T-helper 2 cell treated with Interferon-gamma antibody and Interleukin-4, amounts not matched to agents 5 μg/mL and 100 μg/mL, for 36 hours (primary cell): ENCODE measurements around the gene NACAD.
"Not testable (repeated sequence)": the region's sequence is repeated elsewhere in the genome, so short reads cannot be mapped to it uniquely, and the experiment has no call there.

Experiments used
- DNase-seq: peaks from one replicate; pipeline ENCODE4 v3.0.0; 2021; ENCODE audit warnings: low spot score
- H3K27ac Mint-ChIP-seq: one replicate; pipeline ENCODE4 v1.8.0; 2021; ENCODE audit warnings: mild to moderate bottlenecking, mixed read lengths
- H3K27me3 Mint-ChIP-seq: one replicate; pipeline ENCODE4 v1.8.0; 2021; ENCODE audit warnings: low read depth, mixed read lengths
- H3K36me3 Mint-ChIP-seq: one replicate; pipeline ENCODE4 v1.8.0; 2021; ENCODE audit warnings: low read depth, mixed read lengths
- H3K4me1 Mint-ChIP-seq: one replicate; pipeline ENCODE4 v1.8.0; 2021; ENCODE audit warnings: low read depth, mixed read lengths
- H3K4me3 Mint-ChIP-seq: one replicate; pipeline ENCODE4 v1.8.0; 2022; ENCODE audit warnings: mild to moderate bottlenecking, moderate library complexity, mixed read lengths
- H3K9me3 Mint-ChIP-seq: one replicate; pipeline ENCODE4 v1.8.0; 2021; ENCODE audit warnings: mixed read lengths

The NACAD gene

DNA sequence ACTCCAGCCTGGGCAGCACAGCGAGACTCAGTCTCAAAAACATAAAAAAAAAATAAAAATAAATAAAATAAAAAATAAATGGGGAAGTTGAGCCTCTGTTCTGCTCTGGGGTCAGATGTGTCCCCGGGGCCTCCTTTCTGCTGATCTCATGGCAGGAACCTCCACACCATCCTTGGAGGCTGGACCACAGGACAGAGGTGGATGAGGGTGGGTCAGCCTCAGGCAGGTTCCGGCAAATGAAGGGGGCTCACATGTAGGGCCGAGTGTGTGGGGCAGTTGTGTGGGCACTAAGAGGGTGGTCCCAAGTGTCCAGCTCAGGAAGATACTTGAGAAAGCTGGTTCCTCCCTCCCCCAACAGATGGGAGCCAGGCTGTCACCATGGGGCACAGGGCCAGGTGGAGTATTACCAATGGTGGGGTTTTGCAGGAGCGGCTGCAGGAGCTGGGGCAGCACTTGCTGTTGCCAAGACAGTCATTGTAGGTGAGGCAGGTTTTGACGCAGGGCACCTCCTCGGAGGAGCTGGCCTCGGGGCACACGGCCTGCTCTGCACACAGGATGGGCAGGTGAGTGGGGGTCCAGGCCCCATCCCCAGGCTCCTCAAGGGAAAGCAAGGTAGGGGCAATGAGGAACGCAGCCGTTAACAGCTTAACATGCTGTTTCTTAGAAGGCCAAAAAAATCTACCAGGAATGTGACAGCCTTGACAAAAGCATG is 36.6 kb upstream of the NACAD start:
- peaks cover 15% of the 10 kb centered on the region for H3K4me1 Mint-ChIP-seq
- DNase-seq, result no peak
- no peaks in the 10 kb centered on the region for H3K9me3 Mint-ChIP-seq
- H3K36me3 Mint-ChIP-seq, result no peaks in the 10 kb centered on the region
- no peaks in the 10 kb centered on the region for H3K27me3 Mint-ChIP-seq
- peak overlapping the region; percentile 17 for H3K27ac Mint-ChIP-seq
- H3K4me3 Mint-ChIP-seq, result no peak overlapping the region

DNA sequence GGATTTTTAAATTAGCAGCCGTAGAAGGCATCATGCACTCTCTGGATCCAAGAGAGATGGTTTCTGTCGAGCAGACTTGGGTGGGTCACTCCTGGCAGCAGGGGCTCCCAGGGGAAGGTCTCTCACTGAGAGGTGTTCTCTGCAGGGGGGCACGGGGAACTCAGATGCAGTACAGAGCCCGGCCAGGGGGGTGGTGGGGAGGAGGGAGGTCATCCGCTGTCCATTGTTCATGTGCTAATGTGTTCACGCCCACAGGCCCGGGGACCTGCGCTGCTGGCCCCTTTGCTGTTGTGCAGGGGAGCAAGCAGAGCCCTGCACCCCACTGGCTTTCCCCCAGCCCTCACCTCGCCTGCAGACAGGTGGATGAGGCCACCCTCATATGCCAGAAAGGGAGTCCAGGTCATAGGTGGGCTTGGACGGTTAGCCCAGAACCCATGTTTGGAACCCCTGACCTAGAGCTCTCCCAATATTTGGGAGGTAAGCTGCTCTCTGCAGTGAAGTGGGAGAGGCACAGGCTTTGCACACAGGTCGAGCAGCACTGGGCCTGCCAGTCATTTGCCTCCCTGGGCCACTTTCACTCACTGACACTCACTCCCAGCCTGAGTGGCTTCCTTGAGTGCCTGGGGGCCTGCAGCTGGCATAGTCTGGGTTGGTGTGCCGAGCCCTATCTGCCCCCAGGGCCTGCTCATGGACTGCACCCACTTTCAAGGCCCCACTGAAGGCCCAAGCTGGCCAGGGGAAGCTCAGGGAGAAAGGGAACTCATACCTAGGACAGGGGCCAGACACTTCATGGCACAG is 35.3 kb upstream of the NACAD start:
- peak overlapping the region; percentile 90 for H3K27ac Mint-ChIP-seq
- peaks cover 15% of the 10 kb centered on the region for H3K4me1 Mint-ChIP-seq
- H3K27me3 Mint-ChIP-seq, result no peaks in the 10 kb centered on the region
- no peaks in the 10 kb centered on the region for H3K9me3 Mint-ChIP-seq
- H3K36me3 Mint-ChIP-seq, result no peaks in the 10 kb centered on the region
- DNase-seq, result no peak
- H3K4me3 Mint-ChIP-seq, result no peak overlapping the region

DNA sequence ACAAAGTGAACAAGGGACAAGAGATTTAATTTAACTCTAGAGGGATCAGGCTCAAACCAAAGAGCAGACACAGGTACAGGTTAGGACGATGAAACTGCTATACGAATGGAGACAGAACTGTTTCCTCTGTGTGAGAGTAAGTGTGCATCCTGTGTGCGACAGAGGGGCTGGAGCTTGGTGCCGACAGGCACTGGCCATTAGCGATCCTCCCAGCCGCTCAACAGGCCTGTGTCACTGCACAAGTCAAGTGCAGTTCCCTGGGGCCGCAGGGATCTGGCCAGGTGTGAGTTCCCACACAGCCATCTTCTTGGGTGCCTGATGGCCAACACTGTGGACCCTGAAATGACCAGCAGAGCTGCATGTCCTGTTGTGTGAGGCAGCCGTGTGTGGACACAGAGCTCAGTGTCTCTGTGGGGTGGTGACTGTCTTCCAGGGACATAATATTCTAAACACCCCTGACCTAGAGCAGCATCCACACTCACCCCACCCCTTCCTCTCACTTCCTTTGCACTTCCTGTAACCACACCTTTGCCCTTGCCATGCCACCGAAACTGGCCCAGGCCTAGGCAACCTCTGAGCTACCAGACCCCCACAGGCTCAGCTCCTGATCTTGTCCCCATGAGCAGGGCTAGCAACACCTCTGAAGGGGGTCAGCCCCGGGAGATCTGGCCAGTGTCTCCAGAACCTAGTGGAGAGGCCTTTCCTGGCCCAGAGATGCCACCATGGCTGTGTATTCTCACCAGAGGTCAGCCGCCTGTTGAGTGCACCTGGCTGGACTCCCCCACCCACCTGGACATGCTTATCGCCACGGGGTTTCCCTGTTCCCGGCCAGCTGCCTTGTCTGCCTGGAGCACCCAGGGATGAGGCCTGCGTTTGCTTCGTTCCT is 34.4 kb upstream of the NACAD start:
- no peak for DNase-seq
- Mint-ChIP-seq H3K4me3 (peak overlapping the region; percentile 76), H3K27me3 (no peaks in the 10 kb centered on the region), H3K27ac (peak overlapping the region; percentile 90), H3K36me3 (no peaks in the 10 kb centered on the region), H3K4me1 (peaks cover 19% of the 10 kb centered on the region), H3K9me3 (no peaks in the 10 kb centered on the region)

DNA sequence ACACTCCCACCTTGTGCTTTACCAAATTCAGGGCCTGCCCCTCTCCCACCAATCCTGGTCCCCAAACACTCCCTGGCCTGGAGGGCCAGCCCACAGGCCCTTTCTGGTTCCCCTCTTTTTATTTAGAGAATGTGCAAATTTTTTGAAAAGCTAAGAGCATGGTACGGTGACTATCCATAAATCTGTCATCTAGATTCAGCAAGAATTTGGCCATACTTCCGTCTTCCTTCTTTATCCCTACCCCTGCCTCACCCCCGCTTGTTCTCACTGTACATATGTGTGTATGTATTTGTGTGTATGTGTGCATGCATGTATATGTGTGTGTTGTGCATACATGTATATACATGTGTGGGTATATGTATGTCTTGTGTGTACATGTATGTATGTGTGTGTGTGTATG is 30.8 kb upstream of the NACAD start:
- Mint-ChIP-seq H3K27ac (no peak overlapping the region), H3K9me3 (no peaks in the 10 kb centered on the region), H3K4me1 (peaks cover 21% of the 10 kb centered on the region), H3K27me3 (peaks cover 14% of the 10 kb centered on the region), H3K36me3 (no peaks in the 10 kb centered on the region), H3K4me3 (no peak overlapping the region)
- DNase-seq, result no peak

DNA sequence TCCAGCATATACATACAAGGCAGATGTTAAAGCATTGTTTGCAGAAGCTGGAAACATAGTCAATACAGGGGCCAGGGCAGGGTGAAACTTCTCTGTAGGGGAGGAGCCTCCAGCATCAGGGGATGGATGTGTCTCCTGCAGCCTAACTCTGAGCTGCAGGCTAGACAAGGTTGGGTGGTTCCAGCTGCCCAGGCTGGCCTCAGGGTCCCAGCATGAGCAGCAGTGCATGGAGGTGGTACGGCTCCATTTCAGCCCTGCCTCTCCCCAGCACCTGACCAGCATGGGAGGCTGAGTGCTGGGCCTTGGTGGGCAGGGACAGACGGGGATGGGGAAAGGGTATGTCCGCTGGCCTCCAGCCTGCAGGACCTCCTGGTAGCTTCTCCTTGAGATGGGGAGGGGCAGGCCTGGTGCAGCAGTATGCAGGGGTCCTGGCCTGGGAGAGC is 30.1 kb upstream of the NACAD start:
- Mint-ChIP-seq H3K4me3 (no peak overlapping the region), H3K4me1 (peaks cover 21% of the 10 kb centered on the region), H3K9me3 (no peaks in the 10 kb centered on the region), H3K27ac (no peak overlapping the region), H3K36me3 (no peaks in the 10 kb centered on the region), H3K27me3 (peaks cover 19% of the 10 kb centered on the region)
- DNase-seq, result no peak

DNA sequence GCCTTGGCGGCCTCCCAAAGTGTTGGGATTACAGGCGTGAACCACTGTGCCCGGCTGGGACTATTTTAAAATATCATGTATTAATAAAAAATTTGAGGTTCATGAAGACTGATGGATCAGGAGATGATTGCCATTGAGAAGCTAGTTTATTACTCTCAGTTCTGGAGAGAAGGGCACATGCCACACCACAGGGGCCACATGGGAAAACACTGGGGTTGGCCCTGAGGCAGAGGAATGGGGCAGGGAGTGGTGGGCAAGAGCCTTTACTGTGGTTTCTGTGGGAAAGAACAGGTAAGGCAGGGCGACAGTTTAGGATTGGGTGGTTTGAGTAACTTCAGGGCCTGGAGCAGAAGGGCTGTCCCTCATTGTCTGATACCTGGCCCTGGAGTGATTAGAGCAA is 29.5 kb upstream of the NACAD start:
- Mint-ChIP-seq H3K36me3 (no peaks in the 10 kb centered on the region), H3K4me1 (peaks cover 15% of the 10 kb centered on the region), H3K27ac (no peak overlapping the region), H3K27me3 (peaks cover 19% of the 10 kb centered on the region), H3K4me3 (no peak overlapping the region), H3K9me3 (no peaks in the 10 kb centered on the region)
- DNase-seq, result no peak

DNA sequence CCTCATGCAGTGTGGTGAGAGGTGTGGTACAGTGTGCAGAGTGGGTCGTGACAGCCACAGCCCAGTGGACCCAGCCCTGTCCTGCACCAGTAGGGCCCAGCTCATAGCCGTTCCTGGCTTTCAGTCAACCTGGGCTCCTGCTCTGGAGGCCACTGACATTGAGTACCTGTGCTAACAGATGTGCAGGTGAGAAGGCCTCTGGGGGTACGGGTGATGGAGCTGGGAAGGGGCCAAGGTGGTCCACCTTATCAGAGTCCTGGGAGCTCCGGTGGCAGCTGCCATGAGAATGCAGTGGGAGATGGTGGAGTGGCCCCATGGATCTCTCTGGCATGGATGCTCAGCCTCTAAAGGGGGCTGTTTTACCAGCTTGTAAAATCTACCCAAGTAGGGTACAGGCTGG is 28.8 kb upstream of the NACAD start:
- no peak for DNase-seq
- Mint-ChIP-seq H3K4me1 (peaks cover 10% of the 10 kb centered on the region), H3K27ac (no peak overlapping the region), H3K4me3 (no peak overlapping the region), H3K36me3 (no peaks in the 10 kb centered on the region), H3K9me3 (no peaks in the 10 kb centered on the region), H3K27me3 (peaks cover 19% of the 10 kb centered on the region)

DNA sequence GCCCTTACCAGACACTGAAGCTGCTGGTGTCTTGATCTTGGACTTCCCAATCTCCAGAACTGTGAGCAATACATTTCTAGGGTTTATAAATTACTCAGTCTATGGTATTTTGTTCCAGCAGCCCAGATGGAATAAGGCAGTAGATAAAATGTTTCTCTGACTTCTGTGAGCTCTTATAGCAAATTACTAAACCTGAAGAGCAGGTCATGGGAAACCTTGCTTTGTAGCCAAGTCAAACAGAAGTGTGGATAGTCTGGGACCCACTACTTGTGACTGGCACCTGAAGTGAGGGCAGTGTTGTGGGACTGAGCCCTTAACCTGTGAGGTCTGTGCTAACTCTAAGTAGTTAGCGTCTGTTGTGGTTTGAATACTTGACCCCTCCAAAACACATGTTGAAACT is 27.3 kb upstream of the NACAD start:
- no peak for DNase-seq
- peaks cover 14% of the 10 kb centered on the region for H3K4me1 Mint-ChIP-seq
- no peak overlapping the region for H3K4me3 Mint-ChIP-seq
- H3K36me3 Mint-ChIP-seq, result peaks cover 2% of the 10 kb centered on the region
- H3K9me3 Mint-ChIP-seq, result no peaks in the 10 kb centered on the region
- no peak overlapping the region for H3K27ac Mint-ChIP-seq
- H3K27me3 Mint-ChIP-seq, result peaks cover 22% of the 10 kb centered on the region

DNA sequence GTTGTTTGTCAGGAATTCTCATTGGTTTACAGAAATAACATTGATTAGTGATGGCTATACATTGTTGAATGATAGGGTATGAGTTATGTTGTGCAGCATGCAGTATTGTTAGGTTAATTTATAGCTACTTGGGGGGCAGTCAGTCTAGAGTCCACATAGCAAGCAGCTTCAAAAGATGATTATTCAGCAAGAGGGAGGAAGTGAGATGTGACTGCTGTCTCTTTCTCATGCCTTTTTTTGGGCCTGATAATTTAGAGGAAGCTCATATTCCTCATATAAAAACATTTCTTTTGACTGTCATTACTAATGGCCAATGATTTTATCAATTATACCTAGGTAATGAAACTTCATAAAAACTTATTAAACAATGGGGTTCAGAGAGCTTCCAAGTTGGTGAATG is 26.2 kb upstream of the NACAD start:
- H3K27me3 Mint-ChIP-seq, result peaks cover 22% of the 10 kb centered on the region
- H3K27ac Mint-ChIP-seq, result no peak overlapping the region
- H3K9me3 Mint-ChIP-seq, result no peaks in the 10 kb centered on the region
- no peak for DNase-seq
- peaks cover 20% of the 10 kb centered on the region for H3K4me1 Mint-ChIP-seq
- H3K4me3 Mint-ChIP-seq, result no peak overlapping the region
- peaks cover 7% of the 10 kb centered on the region for H3K36me3 Mint-ChIP-seq

DNA sequence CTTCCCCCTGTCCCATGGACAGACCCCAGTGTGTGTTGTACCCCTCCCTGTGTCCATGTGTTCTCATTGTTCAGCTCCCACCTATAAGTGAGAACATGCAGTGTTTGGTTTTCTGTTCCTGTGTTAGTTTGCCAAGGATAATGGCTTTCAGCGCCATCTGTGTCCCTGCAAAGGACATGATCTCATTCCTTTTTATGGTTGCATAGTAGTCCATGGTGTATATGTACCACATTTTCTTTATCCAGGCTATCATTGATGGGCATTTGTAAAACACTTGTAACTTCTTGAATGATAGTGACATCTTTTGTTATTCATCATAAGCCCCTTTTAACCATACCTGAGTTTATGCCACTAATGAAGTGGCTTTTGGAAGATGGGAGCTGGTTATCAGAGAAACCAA is 25.5 kb upstream of the NACAD start:
- not testable (repeated sequence) for H3K4me3 Mint-ChIP-seq, H3K36me3 Mint-ChIP-seq, H3K9me3 Mint-ChIP-seq, DNase-seq, H3K27ac Mint-ChIP-seq
- Mint-ChIP-seq H3K4me1 (peaks cover 23% of the 10 kb centered on the region), H3K27me3 (peaks cover 22% of the 10 kb centered on the region)

DNA sequence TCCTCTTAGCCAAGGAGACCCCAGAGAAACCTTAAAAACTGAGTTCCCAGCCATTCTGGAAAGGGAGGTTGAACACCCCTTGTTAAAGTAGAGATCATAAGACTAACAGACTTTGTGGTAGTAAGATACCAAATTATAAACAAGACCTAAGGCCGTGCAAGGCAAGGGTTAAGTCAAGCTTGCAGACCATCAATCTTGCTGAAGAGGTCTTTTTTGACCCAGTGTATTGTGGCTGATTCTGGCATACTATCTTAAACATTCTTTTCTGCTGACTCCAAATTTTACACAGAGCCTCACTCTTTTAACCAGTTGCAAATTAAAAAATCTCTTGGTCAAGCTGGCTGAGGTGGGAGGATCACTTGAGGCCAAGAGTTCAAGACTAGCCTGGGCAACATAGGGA is 23.9 kb upstream of the NACAD start:
- Mint-ChIP-seq H3K36me3 (peaks cover 21% of the 10 kb centered on the region), H3K9me3 (no peaks in the 10 kb centered on the region), H3K27me3 (peaks cover 22% of the 10 kb centered on the region), H3K27ac (peak overlapping the region; percentile 77), H3K4me1 (peaks cover 32% of the 10 kb centered on the region), H3K4me3 (peak overlapping the region; percentile 95)
- no peak for DNase-seq

DNA sequence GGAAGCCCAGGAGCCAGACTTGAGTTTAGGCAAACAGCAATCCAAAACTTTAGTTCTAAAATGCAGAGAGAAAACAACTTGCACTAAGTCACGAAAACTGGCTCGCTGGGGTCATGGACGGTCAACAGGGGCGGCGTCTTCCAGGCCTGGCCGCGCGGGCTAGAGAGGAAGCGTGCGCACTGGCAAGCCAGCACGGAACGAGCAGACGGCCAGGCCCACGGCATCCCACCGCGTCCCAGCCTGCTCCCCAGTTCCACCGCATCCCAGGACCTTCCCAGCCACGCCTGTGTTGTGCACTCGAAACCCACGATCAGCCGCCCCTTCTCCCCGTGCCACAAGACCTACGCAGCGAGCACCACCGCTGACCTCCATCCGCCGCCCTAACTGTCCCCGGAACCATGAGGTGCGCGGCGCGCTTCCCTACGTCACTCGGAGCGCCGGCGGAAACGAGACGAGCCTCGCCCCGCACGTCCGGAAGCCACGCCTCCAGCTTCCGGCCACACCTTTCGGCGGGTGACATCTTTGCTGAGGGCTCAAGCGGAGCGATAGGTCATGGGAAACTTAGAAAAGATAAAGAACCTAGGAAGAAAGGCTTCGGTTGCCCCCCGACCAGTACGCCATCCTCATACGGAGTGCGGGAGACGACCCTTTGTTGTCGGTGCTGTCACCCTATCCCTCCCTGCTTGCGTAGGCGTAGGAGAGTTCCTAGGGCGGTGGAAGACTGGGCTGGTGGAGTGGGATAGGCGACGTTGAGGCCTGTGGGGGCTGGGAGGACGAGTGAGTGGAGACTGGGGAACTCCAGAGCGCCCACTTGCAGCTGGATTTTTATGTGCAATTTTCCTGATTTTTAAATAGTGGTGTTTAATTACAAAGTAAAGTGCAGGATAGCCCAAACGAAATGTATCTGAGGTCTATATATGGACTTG is 22.8 kb upstream of the NACAD start, which contains the start of gene TBRG4:
TSS of gene TBRG4 (minus strand) at position 400 of the 926 bp plus-strand sequence. CDS start 2,460 bp downstream, outside the sequence.
- Mint-ChIP-seq H3K9me3 (no peaks in the 10 kb centered on the region), H3K27ac (peak within 1 kb of the TSS; percentile 98), H3K4me3 (peak within 1 kb of the TSS; percentile 95), H3K36me3 (peaks cover 28% of the 10 kb centered on the region), H3K4me1 (peaks cover 36% of the 10 kb centered on the region), H3K27me3 (peaks cover 22% of the 10 kb centered on the region)
- DNase-seq, result peak; percentile 96

DNA sequence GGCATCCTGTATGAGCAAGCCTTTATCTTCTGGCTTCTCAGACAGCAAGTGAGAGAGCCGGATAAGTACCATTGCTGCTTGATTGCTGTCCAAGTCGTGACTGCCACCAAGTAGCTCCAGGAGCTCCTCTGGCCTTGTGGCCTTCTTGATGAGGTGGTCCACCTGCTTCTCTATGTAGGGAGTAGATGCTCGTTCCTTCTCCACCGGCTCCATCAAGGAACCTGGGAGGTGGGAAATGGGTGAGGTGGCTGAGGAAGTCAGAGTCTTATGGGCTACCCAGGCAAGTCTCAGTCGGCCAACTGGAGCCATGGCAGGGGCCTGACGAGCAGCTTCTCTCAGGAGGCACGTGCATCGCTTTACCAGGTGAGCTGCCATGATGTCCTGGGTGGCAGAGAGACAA is 20.1 kb upstream of the NACAD start:
- no peak for DNase-seq

More for the DNA sequence above, 20.1 kb upstream of the NACAD start:
- H3K27me3 Mint-ChIP-seq, result peaks cover 4% of the 10 kb centered on the region
- peaks cover 36% of the 10 kb centered on the region for H3K36me3 Mint-ChIP-seq
- H3K4me1 Mint-ChIP-seq, result peaks cover 33% of the 10 kb centered on the region
- H3K4me3 Mint-ChIP-seq, result peak overlapping the region; percentile 29
- peak overlapping the region; percentile 62 for H3K27ac Mint-ChIP-seq
- no peaks in the 10 kb centered on the region for H3K9me3 Mint-ChIP-seq
